Naive thymus-derived CD8-positive, alpha-beta T cell (primary cell): ENCODE results near the gene TOM1. TPM values are rescaled to one million over a fixed set of nuclear protein-coding genes. Genes with fewer than 3 reads are reported as not detected.

Experiments
- ATAC-seq, 2 donors: fragments of 150-1000 bp; cut with Tn5 transposase in 1 of 2; sonication (Bioruptor Pico), chemical (Tn5 transposase) in 1 of 2; 1 replicate in 1 of 2; 2 replicates in 1 of 2; pipeline ENCODE4 v1.10.0; 2021; ENCODE audit warnings: mild to moderate bottlenecking in 2 of 2, moderate library complexity in 2 of 2
- POLR2A ChIA-PET: fragments of 350-600 bp; sonication (Branson Sonifier 250); formaldehyde crosslinking; loops from one replicate; lab custom pipeline; 2021; ENCODE audit warnings: antibody characterized with exemption; lab: Charles Lee
- DNase-seq, 10 donors: peaks; one replicate each; pipeline versions ENCODE4 v3.0.0 to v3.0.0-alpha.2; 2020 to 2022
- H3K27ac Mint-ChIP-seq, 10 donors: one replicate each; pipeline ENCODE4 v1.8.0; 2020 to 2022; ENCODE audit warnings: mild to moderate bottlenecking in 10 of 10, mixed read lengths in 10 of 10, moderate library complexity in 4 of 10, inconsistent platforms in 1 of 10
- H3K27me3 Mint-ChIP-seq, 5 donors: one replicate each; pipeline ENCODE4 v1.8.0; 2021 to 2022; ENCODE audit warnings: mixed read lengths in 5 of 5
- H3K36me3 Mint-ChIP-seq, 3 donors: one replicate each; pipeline ENCODE4 v1.8.0; 2020 to 2022; ENCODE audit warnings: mixed read lengths in 3 of 3, mild to moderate bottlenecking in 2 of 3, inconsistent platforms in 1 of 3
- H3K4me1 Mint-ChIP-seq, 4 donors: one replicate each; pipeline ENCODE4 v1.8.0; 2021 to 2022; ENCODE audit warnings: mixed read lengths in 4 of 4
- H3K4me3 Mint-ChIP-seq, 10 donors: one replicate each; pipeline ENCODE4 v1.8.0; 2020 to 2022; ENCODE audit warnings: mild to moderate bottlenecking in 10 of 10, mixed read lengths in 10 of 10, moderate library complexity in 6 of 10, inconsistent platforms in 1 of 10
- H3K9me3 Mint-ChIP-seq, 9 donors: one replicate each; pipeline ENCODE4 v1.8.0; 2020 to 2022; ENCODE audit warnings: mixed read lengths in 9 of 9, mild to moderate bottlenecking in 3 of 9, inconsistent platforms in 1 of 9, moderate library complexity in 1 of 9
- polyA plus RNA-seq, 3 donors: library from polyadenylated mRNA; unstranded; fragments of 300-500 nt; fragmentation: Illumina TruSeq; gene quantifications; one replicate each; pipeline ENCODE4 v1.2.3, GENCODE V29; 2021
- total RNA-seq, 8 experiments: library from RNA in 2 of 8; stranded (reverse) in 2 of 8; gene quantifications; one replicate each; pipeline ENCODE4 v1.2.3 and lab custom pipeline; 2021 to 2026

Gene TOM1
- total and polyA plus RNA-seq, 5 experiments from 2014 or later, result 26.6 to 47.8 (median 29.6) TPM

DNA sequence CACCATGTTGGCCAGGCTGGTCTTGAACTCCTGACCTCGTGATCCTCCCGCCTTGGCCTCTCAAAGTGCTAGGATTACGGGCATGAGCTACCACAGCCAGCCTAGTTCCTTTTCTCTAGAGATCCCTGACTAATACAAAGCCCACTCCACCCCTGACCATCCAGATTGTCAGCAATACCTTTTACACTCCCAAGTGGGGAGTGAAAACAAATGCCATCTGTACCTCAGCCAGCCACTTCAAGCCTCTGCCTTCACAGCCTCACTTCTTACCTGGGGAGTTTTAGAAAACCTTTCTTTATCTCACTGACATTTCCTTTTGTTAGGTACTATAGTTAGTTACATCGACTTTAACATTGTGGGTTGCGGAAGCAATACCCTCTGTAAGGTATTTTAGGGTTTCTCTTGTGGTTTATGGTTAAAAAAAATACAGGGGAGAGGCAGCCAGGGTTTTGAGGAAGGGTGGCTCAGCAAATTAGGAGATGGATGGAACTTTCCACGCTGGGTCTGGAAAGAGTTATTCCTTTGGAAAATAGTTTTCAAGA is 8.9 kb downstream of the TOM1 start:
- Mint-ChIP-seq H3K4me1 (peaks cover 34 to 88% (median 86%) of the 10 kb centered on the region in 4 donors), H3K27me3 (no peaks in the 10 kb centered on the region), H3K4me3 (peak overlapping the region; percentile 12 to 74 (median 52)), H3K27ac (peak overlapping the region; percentile 22 to 92 (median 76)), H3K9me3 (no peaks in the 10 kb centered on the region), H3K36me3 (peaks cover 0 to 11% (median 2%) of the 10 kb centered on the region in 3 donors)
- POLR2A ChIA-PET, result interaction anchor here (0.7 to 1.9 kb wide), 2 partner anchors 9 to 18 kb away, joined by 7 to 9 read pairs; partner anchors contain the start of gene TOM1
- peak in 2 of 10 donors; percentile 24 to 34 for DNase-seq
- ATAC-seq, result peak; percentile 61 to 75

DNA sequence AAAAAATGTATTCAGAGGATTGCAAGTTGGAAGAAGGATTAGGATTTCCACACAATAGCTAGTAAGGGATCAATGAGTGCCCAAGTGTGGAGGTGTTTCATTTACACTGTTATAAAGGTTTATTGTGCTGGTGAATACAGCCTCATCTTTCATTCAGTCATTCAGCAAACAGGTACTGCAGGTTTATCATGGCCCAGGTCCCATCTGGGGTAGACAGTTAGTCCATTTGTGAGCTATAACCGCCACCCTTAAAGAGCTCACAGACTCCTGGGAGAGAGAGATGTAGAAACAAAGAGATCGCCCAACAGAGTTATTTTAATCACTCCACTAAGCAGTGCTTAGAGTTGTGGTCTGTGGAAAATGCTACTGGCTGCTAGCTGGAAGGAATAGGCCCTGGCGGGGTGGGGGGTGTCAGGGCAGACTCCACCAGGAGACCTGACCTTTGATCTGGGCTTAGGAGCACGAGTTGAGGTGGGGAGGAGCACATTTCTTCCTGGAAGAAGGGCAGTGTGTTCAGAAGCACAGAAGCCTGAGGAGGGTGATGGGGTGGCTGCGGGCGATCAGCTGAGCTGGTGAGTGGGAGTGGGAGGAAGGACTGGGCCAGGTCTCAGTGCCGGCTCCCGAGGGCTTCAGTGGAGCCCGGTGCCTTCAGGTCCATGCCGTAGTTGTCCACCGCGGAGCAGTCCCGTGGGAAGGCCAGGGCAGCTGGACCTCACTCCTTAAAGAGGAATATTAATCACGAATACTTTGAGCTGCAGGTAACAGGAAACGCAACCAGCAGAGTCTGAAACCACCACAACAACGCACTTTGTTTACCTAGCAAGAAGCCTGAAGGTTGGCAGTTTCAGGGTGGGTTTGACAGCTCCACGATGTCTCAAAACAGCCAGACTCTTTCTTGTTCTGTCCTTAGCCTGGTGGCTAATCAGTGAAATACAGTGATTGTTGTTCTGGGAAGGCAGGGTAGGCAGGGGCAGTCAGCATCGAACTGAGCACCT is 11.2 kb downstream of the TOM1 start:
- Mint-ChIP-seq H3K9me3 (no peaks in the 10 kb centered on the region), H3K27ac (peak overlapping the region; percentile 3 to 86 (median 42)), H3K4me1 (peaks cover 37 to 87% (median 82%) of the 10 kb centered on the region in 4 donors), H3K36me3 (peaks cover 0 to 9% (median 0%) of the 10 kb centered on the region in 3 donors), H3K4me3 (peak overlapping the region in 4 of 10 donors; percentile 19 to 48 (median 36)), H3K27me3 (no peaks in the 10 kb centered on the region)
- no peak for ATAC-seq
- DNase-seq, result no peak
- POLR2A ChIA-PET, result interaction anchor here (0.7 to 1.6 kb wide), 3 partner anchors 10 to 15 kb away, joined by 3 to 6 read pairs (median 4); partner anchors contain the start of gene TOM1

DNA sequence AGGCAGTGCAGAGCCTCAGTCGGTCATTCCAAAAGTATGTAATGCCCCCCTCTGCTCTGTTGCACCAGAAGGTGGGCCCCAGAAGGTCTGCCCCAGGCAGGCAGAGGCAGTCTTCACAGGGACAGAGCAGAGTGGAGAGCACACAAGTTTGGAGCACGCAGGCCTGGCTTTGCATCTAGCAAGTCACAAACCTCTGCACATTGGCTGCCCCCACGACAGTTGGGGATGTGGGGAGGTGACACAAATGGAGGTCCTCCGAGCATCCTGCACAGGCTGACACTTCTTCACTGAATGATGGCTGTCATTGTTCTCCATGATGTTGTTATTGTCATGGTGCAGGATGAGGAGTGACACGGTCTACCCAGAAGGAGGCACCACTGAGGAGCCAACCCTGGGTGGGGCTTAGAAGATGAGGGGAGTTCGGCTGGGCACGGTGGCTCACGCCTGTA is 11.9 kb downstream of the TOM1 start:
- ATAC-seq (no peak), DNase-seq (no peak)
- Mint-ChIP-seq H3K4me3 (no peak overlapping the region), H3K36me3 (peaks cover 0 to 12% (median 0%) of the 10 kb centered on the region in 3 donors), H3K4me1 (peaks cover 33 to 80% (median 75%) of the 10 kb centered on the region in 4 donors), H3K27ac (peak overlapping the region in 1 of 10 donors; percentile 41), H3K27me3 (no peaks in the 10 kb centered on the region), H3K9me3 (no peaks in the 10 kb centered on the region)
- POLR2A ChIA-PET, result no interaction called here

- H3K9me3 Mint-ChIP-seq, result no peaks in the 10 kb centered on the region
- H3K27ac Mint-ChIP-seq, result peak overlapping the region in 3 of 10 donors; percentile 18 to 83 (median 57)
- no peaks in the 10 kb centered on the region for H3K27me3 Mint-ChIP-seq
- H3K36me3 Mint-ChIP-seq, result peaks cover 0 to 18% (median 0%) of the 10 kb centered on the region in 3 donors
- peaks cover 28 to 71% (median 66%) of the 10 kb centered on the region in 4 donors for H3K4me1 Mint-ChIP-seq
- DNase-seq, result no peak
- H3K4me3 Mint-ChIP-seq, result no peak overlapping the region
- POLR2A ChIA-PET, result no interaction called here
- no peak for ATAC-seq
These were observed 12.7 kb downstream of the TOM1 start for GRCh38 chr22:35312198-35313059.

DNA sequence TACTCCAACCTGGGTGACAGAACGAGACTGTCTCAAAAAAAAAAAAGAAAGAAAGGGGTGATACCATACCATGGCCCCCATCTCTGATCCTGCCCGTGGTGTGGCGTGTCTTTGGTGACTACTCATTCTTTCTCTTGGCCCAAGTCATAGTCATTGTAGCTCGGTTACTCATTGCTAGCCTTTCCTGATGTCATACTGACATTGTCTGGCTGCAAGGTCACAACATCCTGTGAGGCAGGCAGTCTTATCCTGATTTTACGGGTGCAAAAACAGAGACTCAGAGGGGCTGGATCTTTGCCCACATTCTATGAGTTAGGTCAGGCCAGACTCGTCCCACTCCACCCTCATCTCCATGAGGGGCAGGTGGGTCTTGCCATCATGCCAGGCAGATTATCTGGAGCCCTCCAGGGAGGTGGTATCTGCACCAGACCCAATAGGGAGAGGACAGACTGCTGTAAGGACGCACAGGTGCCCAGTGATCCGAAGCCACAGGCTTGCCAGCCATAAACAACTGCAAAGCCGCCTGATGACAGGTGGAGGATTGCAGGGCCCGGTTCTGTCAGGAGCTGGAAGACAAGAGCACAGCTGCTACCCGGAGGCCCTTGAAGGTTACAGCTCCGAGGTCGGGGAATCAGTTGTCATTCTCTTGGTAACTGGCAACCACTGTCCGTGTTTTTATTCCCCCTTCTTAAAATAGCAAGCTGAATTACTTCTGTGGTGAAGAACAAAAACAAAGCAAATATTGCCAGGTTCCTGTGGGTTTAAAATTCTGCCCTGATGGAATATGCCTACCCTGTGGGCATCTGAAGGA is 13.8 kb downstream of the TOM1 start:
- DNase-seq (no peak), ATAC-seq (no peak)

GRCh38 chr22:35314161-35314942 is 14.7 kb downstream of the TOM1 start:
- Mint-ChIP-seq H3K9me3 (no peaks in the 10 kb centered on the region), H3K36me3 (peaks cover 0 to 34% (median 1%) of the 10 kb centered on the region in 3 donors), H3K27me3 (no peaks in the 10 kb centered on the region), H3K4me3 (peak overlapping the region in 1 of 10 donors; percentile 48), H3K27ac (peak overlapping the region in 3 of 10 donors; percentile 21 to 63 (median 40)), H3K4me1 (peaks cover 19 to 52% (median 48%) of the 10 kb centered on the region in 4 donors)
- POLR2A ChIA-PET, result no interaction called here
- no peak for DNase-seq
- no peak for ATAC-seq

More for the DNA sequence above, 13.8 kb downstream of the TOM1 start:
- Mint-ChIP-seq H3K27ac (peak overlapping the region in 2 of 10 donors; percentile 11 to 83), H3K4me1 (peaks cover 22 to 60% (median 56%) of the 10 kb centered on the region in 4 donors), H3K9me3 (no peaks in the 10 kb centered on the region), H3K27me3 (no peaks in the 10 kb centered on the region), H3K4me3 (no peak overlapping the region), H3K36me3 (peaks cover 0 to 27% (median 1%) of the 10 kb centered on the region in 3 donors)
- POLR2A ChIA-PET, result interaction anchor here (0.6 kb wide), 1 partner anchor 16 kb away, joined by 3 read pairs; no protein-coding TSS in a partner anchor

GRCh38 chr22:35315141-35315854 is 15.6 kb downstream of the TOM1 start:
- H3K4me1 Mint-ChIP-seq, result peaks cover 17 to 42% (median 39%) of the 10 kb centered on the region in 4 donors

GRCh38 chr22:35315855-35316745 is 16.4 kb downstream of the TOM1 start:
- Mint-ChIP-seq H3K27me3 (no peaks in the 10 kb centered on the region), H3K4me1 (peaks cover 14 to 34% (median 31%) of the 10 kb centered on the region in 4 donors), H3K27ac (no peak overlapping the region), H3K4me3 (no peak overlapping the region), H3K9me3 (no peaks in the 10 kb centered on the region), H3K36me3 (peaks cover 0 to 39% (median 4%) of the 10 kb centered on the region in 3 donors)
- DNase-seq (no peak), ATAC-seq (no peak)
- POLR2A ChIA-PET, result no interaction called here

More at GRCh38 chr22:35315141-35315854, 15.6 kb downstream of the TOM1 start:
- H3K27ac Mint-ChIP-seq, result no peak overlapping the region
- no peak overlapping the region for H3K4me3 Mint-ChIP-seq
- DNase-seq (peak in 1 of 10 donors; percentile 4), ATAC-seq (no peak)
- no peaks in the 10 kb centered on the region for H3K9me3 Mint-ChIP-seq
- POLR2A ChIA-PET, result no interaction called here
- H3K27me3 Mint-ChIP-seq, result no peaks in the 10 kb centered on the region
- H3K36me3 Mint-ChIP-seq, result peaks cover 0 to 35% (median 1%) of the 10 kb centered on the region in 3 donors

- POLR2A ChIA-PET, result no interaction called here
- DNase-seq (peak in 1 of 10 donors; percentile 1), ATAC-seq (no peak)
- Mint-ChIP-seq H3K36me3 (peaks cover 0 to 40% (median 6%) of the 10 kb centered on the region in 3 donors), H3K27ac (no peak overlapping the region), H3K9me3 (no peaks in the 10 kb centered on the region), H3K27me3 (no peaks in the 10 kb centered on the region), H3K4me3 (no peak overlapping the region), H3K4me1 (peaks cover 14 to 30% (median 25%) of the 10 kb centered on the region in 4 donors)
These were observed 17.1 kb downstream of the TOM1 start for GRCh38 chr22:35316751-35317150.
